Medulla oblongata (tissue), 1 donor: ENCODE data around the gene SIGLEC1.

Source experiments
- DNase-seq: peaks from one replicate; pipeline ENCODE4 v3.0.0-alpha.2; 2015; ENCODE audit errors: extremely low spot score

The SIGLEC1 gene

GRCh38 chr20:3701061-3701998 lies 11.1 kb downstream of the SIGLEC1 start:
- no peak for DNase-seq

- DNase-seq, result no peak
Observed at GRCh38 chr20:3699037-3699436, 13.4 kb downstream of the SIGLEC1 start.

- no peak for DNase-seq
Observed at GRCh38 chr20:3698591-3699001, 13.8 kb downstream of the SIGLEC1 start.

- no peak for DNase-seq
Observed at GRCh38 chr20:3697588-3698305, 14.7 kb downstream of the SIGLEC1 start.

- DNase-seq, result no peak
Observed at GRCh38 chr20:3696745-3697587, 15.4 kb downstream of the SIGLEC1 start.

GRCh38 chr20:3696200-3696599 lies 16.2 kb downstream of the SIGLEC1 start:
- no peak for DNase-seq

GRCh38 chr20:3694864-3695263 lies 17.5 kb downstream of the SIGLEC1 start:
- no peak for DNase-seq

GRCh38 chr20:3693376-3693775 lies 19.0 kb downstream of the SIGLEC1 start:
- DNase-seq, result no peak

- no peak for DNase-seq
Observed at GRCh38 chr20:3692706-3693294, 19.6 kb downstream of the SIGLEC1 start.

GRCh38 chr20:3691897-3692296 lies 20.5 kb downstream of the SIGLEC1 start:
- DNase-seq, result no peak

- no peak for DNase-seq
Observed at GRCh38 chr20:3691306-3691705, 21.1 kb downstream of the SIGLEC1 start.

GRCh38 chr20:3690413-3690812 lies 22.0 kb downstream of the SIGLEC1 start:
- no peak for DNase-seq

- DNase-seq, result no peak
Observed at GRCh38 chr20:3689978-3690377, 22.4 kb downstream of the SIGLEC1 start.

- peak; percentile 38 for DNase-seq
Observed at GRCh38 chr20:3687655-3688054, 24.7 kb downstream of the SIGLEC1 start.

GRCh38 chr20:3686867-3687321 lies 25.5 kb downstream of the SIGLEC1 start:
- DNase-seq, result peak; percentile 84

GRCh38 chr20:3686421-3686820 lies 26.0 kb downstream of the SIGLEC1 start:
- no peak for DNase-seq

GRCh38 chr20:3685341-3685740 lies 27.1 kb downstream of the SIGLEC1 start:
- DNase-seq, result no peak

- DNase-seq, result no peak
Observed at GRCh38 chr20:3681931-3682781, 30.2 kb downstream of the SIGLEC1 start, which contains the start of gene ADAM33. Gene ADAM33 (minus strand): TSS chr20:3682010. CDS start chr20:3682004, 6 bp downstream.

GRCh38 chr20:3681352-3681930 lies 31.0 kb downstream of the SIGLEC1 start:
- DNase-seq, result no peak
